Endothelial cell of hepatic sinusoid (primary cell): ENCODE results near the gene FADS3.

ENCODE experiments used
- in situ Hi-C: cut with HindIII; loops from 2 replicates; pipeline ENCODE4 v1.10.0; 2017; ENCODE audit warnings: low sequenced_read_pairs

The FADS3 gene

GRCh38 chr11:61891331-61892084, at the start of gene FADS3:
FADS3 (minus strand) TSS chr11:61891545; CDS start chr11:61891381, 164 bp downstream.
- in situ Hi-C loops = no loop called here

- in situ Hi-C loops = no loop called here
These were observed 49.1 kb upstream of the FADS3 start for GRCh38 chr11:61940466-61940865.

- in situ Hi-C loops = no loop called here
These were observed 44.5 kb upstream of the FADS3 start for GRCh38 chr11:61935861-61936260.

GRCh38 chr11:61930933-61931332, 39.6 kb upstream of the FADS3 start:
- in situ Hi-C loops = no loop called here

GRCh38 chr11:61928606-61929005, 37.3 kb upstream of the FADS3 start:
- in situ Hi-C loops = loop anchor here (5.0 kb wide), 3 partner anchors 49 to 136 kb away; partner anchors contain the start of genes FEN1 and TMEM258

GRCh38 chr11:61927501-61927900, 36.2 kb upstream of the FADS3 start:
- in situ Hi-C loops = loop anchor here (5.0 kb wide), 3 partner anchors 50 to 135 kb away; partner anchors contain the start of genes FEN1 and TMEM258

GRCh38 chr11:61926235-61926634, 34.9 kb upstream of the FADS3 start:
- in situ Hi-C loops = loop anchor here (5.0 kb wide), 3 partner anchors 51 to 134 kb away; partner anchors contain the start of genes FEN1 and TMEM258

GRCh38 chr11:61925736-61926135, 34.4 kb upstream of the FADS3 start:
- in situ Hi-C loops = loop anchor here (5.0 kb wide), 3 partner anchors 52 to 133 kb away; partner anchors contain the start of genes FEN1 and TMEM258

GRCh38 chr11:61924064-61924455, 32.7 kb upstream of the FADS3 start:
- in situ Hi-C loops = no loop called here

- in situ Hi-C loops = no loop called here
These were observed 32.1 kb upstream of the FADS3 start for GRCh38 chr11:61923166-61924063.

GRCh38 chr11:61922539-61922938, 31.2 kb upstream of the FADS3 start:
- in situ Hi-C loops = no loop called here

GRCh38 chr11:61921446-61921845, 30.1 kb upstream of the FADS3 start:
- in situ Hi-C loops = no loop called here

- in situ Hi-C loops = no loop called here
These were observed 28.6 kb upstream of the FADS3 start for GRCh38 chr11:61919705-61920631.

GRCh38 chr11:61918938-61919704, 27.8 kb upstream of the FADS3 start:
- in situ Hi-C loops = no loop called here

GRCh38 chr11:61918251-61918937, 27.0 kb upstream of the FADS3 start:
- in situ Hi-C loops = no loop called here

- in situ Hi-C loops = no loop called here
These were observed 26.2 kb upstream of the FADS3 start, which contains the start of gene RAB3IL1 for GRCh38 chr11:61917334-61918109. RAB3IL1 (minus strand) TSS chr11:61917566; CDS start chr11:61917367, 199 bp downstream.

GRCh38 chr11:61916737-61917333, 25.5 kb upstream of the FADS3 start:
- in situ Hi-C loops = no loop called here
